ENCODE measurements around the gene CDC37L1. TPM values are rescaled to one million over a fixed set of nuclear protein-coding genes. Genes with fewer than 3 reads are reported as not detected.

The CDC37L1 gene
- total RNA-seq, 1 donor from 2014 or later, result 15.9 TPM

DNA sequence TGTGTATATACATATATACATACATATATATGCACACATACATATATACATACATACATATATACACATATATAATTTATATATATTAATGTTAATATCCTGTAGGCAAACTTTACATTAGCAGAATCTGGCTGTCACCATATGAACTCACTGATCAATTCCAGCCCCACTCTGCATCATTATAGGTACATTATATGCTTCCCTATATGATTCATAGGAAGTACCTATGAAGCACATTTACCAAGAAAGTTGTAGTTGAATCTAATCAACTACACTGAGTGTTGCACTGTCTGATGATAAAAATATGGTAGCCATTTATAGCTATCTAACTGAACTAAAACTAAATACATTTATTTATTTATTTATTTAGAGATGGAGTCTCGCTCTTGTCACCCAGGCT lies 7.6 kb upstream of the CDC37L1 start:
- TF ChIP-seq, protein P1, sequence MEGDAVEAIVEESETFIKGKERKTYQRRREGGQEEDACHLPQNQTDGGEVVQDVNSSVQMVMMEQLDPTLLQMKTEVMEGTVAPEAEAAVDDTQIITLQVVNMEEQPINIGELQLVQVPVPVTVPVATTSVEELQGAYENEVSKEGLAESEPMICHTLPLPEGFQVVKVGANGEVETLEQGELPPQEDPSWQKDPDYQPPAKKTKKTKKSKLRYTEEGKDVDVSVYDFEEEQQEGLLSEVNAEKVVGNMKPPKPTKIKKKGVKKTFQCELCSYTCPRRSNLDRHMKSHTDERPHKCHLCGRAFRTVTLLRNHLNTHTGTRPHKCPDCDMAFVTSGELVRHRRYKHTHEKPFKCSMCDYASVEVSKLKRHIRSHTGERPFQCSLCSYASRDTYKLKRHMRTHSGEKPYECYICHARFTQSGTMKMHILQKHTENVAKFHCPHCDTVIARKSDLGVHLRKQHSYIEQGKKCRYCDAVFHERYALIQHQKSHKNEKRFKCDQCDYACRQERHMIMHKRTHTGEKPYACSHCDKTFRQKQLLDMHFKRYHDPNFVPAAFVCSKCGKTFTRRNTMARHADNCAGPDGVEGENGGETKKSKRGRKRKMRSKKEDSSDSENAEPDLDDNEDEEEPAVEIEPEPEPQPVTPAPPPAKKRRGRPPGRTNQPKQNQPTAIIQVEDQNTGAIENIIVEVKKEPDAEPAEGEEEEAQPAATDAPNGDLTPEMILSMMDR (IDR thresholded peaks at IDR 0.05; ENCODE audit: insufficient read depth, low read length, poor library complexity, severe bottlenecking), result no peak
- no peak for DNase-seq (ENCODE audit: low read depth)
- Histone ChIP-seq H3K36me3 (ENCODE audit: control insufficient read depth, insufficient read depth, low read length) (no peaks in the 10 kb centered on the region), H3K4me3 (ENCODE audit: low read depth, low read length) (no peak overlapping the region), H3K27me3 (ENCODE audit: control insufficient read depth, insufficient read depth, low read length) (no peaks in the 10 kb centered on the region)

DNA sequence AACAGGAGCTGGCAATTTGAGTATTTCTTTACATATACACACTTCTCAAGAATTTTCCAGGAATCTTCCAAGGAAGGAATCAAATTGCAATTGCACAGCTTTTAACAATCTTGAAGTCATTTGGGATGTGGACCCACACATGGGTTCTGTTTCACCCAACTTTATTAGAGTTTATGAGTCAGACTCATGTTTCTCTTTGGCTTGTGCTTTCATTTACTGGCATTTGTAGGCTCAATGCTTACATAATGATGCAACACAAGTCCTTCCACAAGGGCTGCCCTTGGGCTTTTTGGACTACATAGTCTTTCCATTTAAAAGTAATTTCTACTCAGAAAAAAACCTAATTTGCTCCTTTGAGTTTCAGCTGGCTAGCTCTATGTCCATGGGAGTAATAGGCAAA lies 4.6 kb upstream of the CDC37L1 start:
- no peaks in the 10 kb centered on the region for H3K36me3 ChIP-seq (ENCODE audit: control insufficient read depth, insufficient read depth, low read length)
- TF ChIP-seq, protein P1 (IDR thresholded peaks at IDR 0.05; ENCODE audit: insufficient read depth, low read length, poor library complexity, severe bottlenecking), result no peak
- H3K27me3 ChIP-seq (ENCODE audit: control insufficient read depth, insufficient read depth, low read length), result no peaks in the 10 kb centered on the region
- H3K4me3 ChIP-seq (ENCODE audit: low read depth, low read length), result no peak overlapping the region
- DNase-seq (ENCODE audit: low read depth), result no peak

DNA sequence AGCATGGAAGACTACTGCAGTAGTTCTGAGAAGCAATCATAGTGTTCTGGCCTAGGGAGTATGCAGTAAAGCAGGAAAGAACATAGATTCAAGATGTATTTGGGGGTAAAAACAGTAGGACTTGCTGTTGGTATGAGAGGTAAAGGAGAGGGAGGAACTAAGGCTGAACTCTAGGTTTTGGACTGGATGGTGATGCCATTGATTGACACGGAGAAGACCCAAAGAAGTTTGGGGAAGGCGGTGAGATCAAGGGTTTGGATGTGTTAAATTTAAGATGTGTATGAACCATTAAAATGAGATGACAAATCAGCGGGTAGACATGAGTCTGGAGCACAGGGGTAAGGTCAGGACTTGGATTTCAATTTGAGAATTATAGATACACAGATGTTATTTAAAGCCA lies 2.0 kb upstream of the CDC37L1 start:
- no peak for DNase-seq (ENCODE audit: low read depth)
- TF ChIP-seq, protein P1 (IDR thresholded peaks at IDR 0.05; ENCODE audit: insufficient read depth, low read length, poor library complexity, severe bottlenecking), result no peak
- no peaks in the 10 kb centered on the region for H3K36me3 ChIP-seq (ENCODE audit: control insufficient read depth, insufficient read depth, low read length)
- H3K4me3 ChIP-seq (ENCODE audit: low read depth, low read length), result no peak overlapping the region
- no peaks in the 10 kb centered on the region for H3K27me3 ChIP-seq (ENCODE audit: control insufficient read depth, insufficient read depth, low read length)

DNA sequence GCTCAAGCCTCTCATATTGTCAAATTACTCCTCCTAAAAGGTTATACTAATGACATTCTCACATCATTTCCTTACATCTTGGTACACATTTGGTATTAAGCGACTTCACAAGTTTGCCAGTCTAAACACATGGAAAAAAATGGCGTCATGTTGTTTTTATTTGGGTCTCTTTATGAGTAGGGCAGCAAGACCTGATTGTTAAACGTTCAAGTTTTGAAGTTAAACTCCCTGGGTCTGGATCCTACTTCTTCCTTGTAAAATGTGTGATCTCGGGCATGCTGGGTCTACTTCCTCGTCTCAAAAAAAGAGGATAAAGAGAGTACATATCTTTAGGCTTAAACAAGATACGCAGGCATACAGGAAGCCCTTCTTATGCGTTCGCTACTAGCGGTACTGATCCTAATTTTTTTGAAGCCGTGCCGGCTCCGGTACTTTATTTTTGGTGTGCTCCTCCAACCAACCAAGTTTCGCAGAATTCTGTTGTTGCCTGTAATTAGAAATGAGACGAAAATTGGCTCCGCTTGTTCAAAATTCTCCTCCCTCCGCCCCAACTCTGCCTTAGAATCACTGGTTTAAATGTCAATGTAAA lies 596 bp upstream of the CDC37L1 start:
- H3K4me3 ChIP-seq (ENCODE audit: low read depth, low read length), result peak overlapping the region; percentile 54
- no peak for DNase-seq (ENCODE audit: low read depth)
- H3K27me3 ChIP-seq (ENCODE audit: control insufficient read depth, insufficient read depth, low read length), result no peaks in the 10 kb centered on the region
- H3K36me3 ChIP-seq (ENCODE audit: control insufficient read depth, insufficient read depth, low read length), result no peaks in the 10 kb centered on the region
- TF ChIP-seq, protein P1 (IDR thresholded peaks at IDR 0.05; ENCODE audit: insufficient read depth, low read length, poor library complexity, severe bottlenecking), result no peak

DNA sequence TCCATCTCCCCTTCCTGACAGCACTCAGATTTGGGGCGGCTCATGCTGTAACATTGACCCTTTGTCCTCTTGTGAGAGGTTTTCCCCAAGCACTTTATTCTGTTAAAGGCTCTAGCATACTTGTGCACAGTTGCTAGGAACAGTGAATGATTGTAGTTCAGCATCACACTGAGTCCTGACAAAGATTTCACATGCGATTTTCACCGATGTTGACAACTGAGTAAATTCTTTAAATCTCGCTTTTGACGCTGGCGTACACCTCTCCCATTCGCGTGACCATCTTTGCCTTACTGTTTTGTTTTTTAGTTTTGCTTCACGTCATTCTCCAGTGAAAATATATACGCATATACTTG lies 780 bp downstream of the CDC37L1 start:
- TF ChIP-seq, protein P1 (IDR thresholded peaks at IDR 0.05; ENCODE audit: insufficient read depth, low read length, poor library complexity, severe bottlenecking), result no peak
- Histone ChIP-seq H3K27me3 (ENCODE audit: control insufficient read depth, insufficient read depth, low read length) (no peaks in the 10 kb centered on the region), H3K36me3 (ENCODE audit: control insufficient read depth, insufficient read depth, low read length) (no peaks in the 10 kb centered on the region), H3K4me3 (ENCODE audit: low read depth, low read length) (peak overlapping the region; percentile 54)
- DNase-seq (ENCODE audit: low read depth), result no peak

DNA sequence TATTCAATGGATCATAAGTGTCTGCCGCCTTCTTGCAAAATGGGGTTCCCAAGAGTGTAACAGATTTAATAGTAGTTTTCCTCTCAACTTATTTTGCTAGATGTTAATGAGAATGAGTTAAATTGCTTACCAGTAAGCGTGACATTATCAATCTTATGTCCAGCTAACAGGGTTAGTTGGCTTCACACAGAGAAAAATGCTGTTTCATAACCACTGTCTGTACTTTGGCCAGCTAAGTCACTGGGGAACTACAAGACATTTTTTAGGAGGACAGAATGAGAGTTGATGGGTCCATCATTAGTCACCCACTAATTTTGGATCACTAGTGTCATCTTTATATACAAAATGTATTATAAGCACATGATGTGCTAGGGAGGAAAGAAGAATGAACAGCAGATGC lies 1.4 kb downstream of the CDC37L1 start:
- Histone ChIP-seq H3K36me3 (ENCODE audit: control insufficient read depth, insufficient read depth, low read length) (no peaks in the 10 kb centered on the region), H3K27me3 (ENCODE audit: control insufficient read depth, insufficient read depth, low read length) (no peaks in the 10 kb centered on the region), H3K4me3 (ENCODE audit: low read depth, low read length) (peak overlapping the region; percentile 54)
- DNase-seq (ENCODE audit: low read depth), result no peak
- TF ChIP-seq, protein P1 (IDR thresholded peaks at IDR 0.05; ENCODE audit: insufficient read depth, low read length, poor library complexity, severe bottlenecking), result no peak
